ENCODE data around the gene INSC.

Gene INSC

GRCh38 chr11:15224466-15224865, 109.7 kb downstream of the INSC start:
- no peak for DNase-seq

DNA sequence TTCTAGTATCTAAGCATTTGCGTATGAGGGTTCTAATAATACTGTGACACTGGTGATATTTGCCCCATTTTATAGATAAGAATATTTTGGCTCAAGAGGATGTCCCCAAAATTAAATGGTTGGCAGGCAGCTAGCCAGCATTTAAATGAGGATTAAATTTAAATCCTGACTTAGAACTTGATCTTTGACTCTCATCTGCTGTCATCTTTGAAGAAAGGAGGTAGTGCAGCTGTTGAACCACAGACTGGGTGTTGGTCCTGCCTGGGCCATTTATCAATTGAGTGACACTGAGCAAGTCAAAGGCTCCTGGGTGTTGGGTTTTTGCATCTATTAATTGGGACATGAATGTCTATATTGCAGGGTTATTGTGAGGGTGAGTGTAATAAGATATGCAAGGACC, 112.3 kb downstream of the INSC start:
- DNase-seq = no peak

- no peak for DNase-seq
These were observed 113.7 kb downstream of the INSC start for GRCh38 chr11:15228331-15228849.

GRCh38 chr11:15229069-15229468, 114.3 kb downstream of the INSC start:
- DNase-seq = no peak

GRCh38 chr11:15232496-15232895, 117.8 kb downstream of the INSC start:
- no peak for DNase-seq

DNA sequence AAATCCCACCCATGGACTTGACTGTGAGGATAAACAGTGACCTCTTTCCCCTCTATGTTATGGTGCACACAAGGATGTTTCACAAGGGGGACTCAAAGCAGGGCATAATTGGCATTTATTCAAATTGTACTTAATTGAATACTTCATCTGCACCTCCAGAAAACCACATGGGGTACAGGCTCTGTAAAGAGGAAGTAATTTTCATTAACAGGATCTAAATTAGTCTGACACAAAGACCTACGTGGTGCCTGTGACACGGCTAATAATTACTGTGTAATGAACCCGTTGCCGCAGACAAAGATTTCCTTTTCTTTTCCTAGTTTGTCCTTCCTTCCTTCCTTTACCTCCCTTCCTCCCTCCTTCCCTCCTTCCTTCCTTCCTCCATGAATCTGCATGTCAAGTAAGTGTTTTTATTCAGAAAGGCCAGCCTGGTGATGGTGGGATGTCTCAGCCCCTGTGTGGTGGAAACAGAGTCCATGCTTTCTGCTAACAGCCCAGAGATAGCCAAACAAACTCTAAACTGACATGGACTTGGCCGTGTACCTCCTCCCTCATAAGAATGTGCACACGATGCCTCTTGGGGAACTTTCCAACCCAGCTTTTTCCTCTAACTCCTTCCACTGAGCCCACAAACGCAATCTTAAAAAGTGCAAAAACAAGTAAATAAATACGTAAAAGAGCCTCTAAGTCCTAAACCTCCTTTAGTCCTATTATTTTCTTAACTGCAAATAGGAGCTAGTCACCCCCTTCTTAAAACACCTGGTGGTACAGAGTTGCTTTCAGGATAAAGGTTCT, 118.8 kb downstream of the INSC start:
- DNase-seq = no peak

DNA sequence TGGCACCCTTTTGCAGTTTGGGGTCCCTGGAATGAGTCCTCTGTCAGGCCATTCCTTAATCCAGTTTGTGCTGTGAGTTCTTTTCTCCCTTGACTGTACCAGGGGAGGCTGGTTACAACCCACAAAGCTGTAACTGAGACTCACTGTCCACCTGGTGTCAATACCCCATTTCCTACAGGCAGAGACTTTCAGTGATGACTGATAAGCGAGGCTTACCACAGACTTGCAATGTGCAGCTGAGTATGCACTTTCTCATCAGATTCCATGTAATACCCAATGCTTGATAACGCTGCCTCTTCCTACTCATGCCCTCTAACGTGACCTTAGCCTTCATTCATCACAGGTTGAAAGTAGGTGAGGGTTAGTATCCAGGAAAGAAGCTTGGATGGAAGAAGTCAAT, 120.1 kb downstream of the INSC start:
- no peak for DNase-seq

- no peak for DNase-seq
These were observed 121.8 kb downstream of the INSC start for GRCh38 chr11:15236559-15236958.

GRCh38 chr11:15238856-15239255, 124.1 kb downstream of the INSC start:
- DNase-seq = no peak

DNA sequence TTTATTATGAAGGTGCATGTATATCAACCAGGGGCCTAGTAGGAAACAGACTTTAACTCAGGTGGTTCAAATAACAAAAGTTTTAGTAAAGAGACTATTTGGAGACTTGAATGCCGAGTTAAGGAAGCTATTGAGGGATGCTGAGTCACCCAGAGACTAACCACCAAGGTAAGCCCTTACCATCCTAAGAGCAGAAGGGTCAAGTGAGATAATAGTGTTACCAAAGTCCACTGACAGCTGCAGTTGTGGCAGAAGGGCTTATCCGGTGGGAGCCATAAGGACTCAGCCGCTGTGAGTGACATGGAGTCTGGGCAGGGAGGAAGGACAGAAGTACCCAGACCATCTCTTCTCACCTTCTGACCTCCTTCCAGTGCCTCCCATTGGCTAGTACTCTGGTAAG, 134.0 kb downstream of the INSC start:
- DNase-seq = no peak

GRCh38 chr11:15258433-15259165, 143.9 kb downstream of the INSC start:
- DNase-seq = no peak

DNA sequence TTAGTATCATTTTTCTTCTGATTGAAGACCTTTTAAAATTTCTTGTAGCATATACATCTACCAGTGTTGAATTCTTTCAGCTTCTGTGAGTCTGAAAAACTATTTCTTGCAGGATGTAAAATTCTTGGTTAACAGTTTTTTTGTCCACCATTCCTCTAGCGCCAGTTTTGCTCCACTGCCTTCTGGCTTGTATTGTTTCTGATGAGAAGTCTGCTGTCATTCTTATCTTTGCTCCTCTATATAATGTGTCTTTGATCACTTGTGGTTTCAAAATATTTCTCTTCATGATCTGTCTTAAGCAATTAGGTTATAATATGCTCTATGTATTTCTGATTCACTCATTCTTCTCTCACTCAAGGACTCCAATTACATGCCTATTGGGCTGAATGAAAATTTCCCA, 152.3 kb downstream of the INSC start:
- no peak for DNase-seq

DNA sequence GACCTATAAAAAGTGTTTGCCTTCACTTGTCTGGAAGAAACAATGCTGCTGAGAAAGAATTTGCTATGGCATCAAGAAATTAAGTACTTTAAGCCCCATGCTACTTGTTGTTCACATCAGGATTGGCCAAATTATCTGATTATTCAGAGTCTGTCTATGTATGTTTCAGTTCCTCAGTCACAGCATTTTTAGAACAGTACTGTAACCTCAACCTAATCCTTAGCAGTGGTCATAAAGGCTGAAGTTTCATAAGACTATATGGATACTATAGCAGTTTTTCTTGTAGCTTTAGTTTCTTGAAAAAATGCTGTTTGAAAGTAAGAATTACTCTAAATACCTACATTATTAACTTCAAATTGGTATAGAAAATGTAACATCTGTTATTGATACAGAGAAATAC, 153.9 kb downstream of the INSC start:
- no peak for DNase-seq

GRCh38 chr11:15275141-15275540, 160.4 kb downstream of the INSC start:
- DNase-seq = no peak

- no peak for DNase-seq
These were observed 161.9 kb downstream of the INSC start for GRCh38 chr11:15276621-15277020.

GRCh38 chr11:15278128-15278527, 163.4 kb downstream of the INSC start:
- no peak for DNase-seq

DNA sequence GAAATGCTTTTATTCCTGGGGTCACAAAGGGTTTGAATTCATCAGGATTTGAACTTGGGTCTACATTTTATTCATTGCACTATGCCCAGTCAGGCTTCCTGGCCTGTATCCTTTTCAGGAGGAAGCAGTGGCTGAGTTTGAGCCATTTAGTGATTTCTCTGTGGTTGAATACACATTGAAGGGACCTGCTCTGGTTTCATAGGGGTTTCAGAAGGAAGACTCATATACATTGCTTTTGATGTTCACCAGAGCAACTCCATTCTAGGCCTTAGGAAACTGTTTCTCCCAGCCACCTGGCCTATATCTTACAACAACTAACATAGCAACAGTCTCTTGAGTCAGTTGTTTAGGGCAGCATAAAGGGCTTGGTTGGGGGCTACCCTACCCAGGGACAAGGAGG, 165.7 kb downstream of the INSC start:
- no peak for DNase-seq

DNA sequence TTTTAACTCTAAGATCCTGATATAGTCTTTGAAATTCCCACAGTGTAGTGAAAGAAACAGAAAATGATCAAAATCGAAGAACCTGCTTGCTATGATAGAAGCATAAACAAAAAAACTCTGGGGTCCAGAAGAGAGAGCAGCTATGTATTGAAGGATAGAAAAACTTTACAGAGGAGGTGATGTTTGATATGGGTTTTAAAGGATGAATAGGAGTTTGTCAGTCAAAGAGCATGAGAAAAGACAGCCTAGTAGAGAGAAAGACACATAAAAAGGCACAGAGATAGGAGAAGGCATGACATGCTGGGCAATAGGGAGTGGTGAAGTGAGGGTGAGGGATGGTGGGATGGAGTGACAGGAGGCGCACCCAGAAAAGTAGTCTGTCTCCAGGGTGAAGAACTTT, 168.0 kb downstream of the INSC start:
- no peak for DNase-seq

DNA sequence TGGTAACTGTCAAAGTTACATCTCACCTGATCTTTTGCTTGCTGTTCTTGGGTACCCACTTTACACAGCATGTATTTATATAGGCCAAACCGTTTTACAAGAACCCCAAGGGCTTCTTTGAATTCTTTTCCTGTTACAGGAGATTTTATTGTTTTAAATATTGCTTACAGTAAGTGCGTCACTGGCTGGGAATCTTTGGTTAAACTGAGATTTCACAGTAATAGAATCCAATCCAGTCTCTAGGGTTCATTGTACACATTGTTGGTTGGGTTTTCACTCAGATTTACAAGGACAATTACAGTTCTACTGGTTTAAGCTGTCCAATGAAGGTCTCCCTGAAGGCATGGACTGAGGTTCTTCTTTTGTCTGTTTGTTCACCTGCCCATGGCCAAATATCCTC, 171.7 kb downstream of the INSC start:
- no peak for DNase-seq

- no peak for DNase-seq
These were observed 174.1 kb downstream of the INSC start for GRCh38 chr11:15288863-15289262.

GRCh38 chr11:15289723-15290122, 175.0 kb downstream of the INSC start:
- no peak for DNase-seq

DNA sequence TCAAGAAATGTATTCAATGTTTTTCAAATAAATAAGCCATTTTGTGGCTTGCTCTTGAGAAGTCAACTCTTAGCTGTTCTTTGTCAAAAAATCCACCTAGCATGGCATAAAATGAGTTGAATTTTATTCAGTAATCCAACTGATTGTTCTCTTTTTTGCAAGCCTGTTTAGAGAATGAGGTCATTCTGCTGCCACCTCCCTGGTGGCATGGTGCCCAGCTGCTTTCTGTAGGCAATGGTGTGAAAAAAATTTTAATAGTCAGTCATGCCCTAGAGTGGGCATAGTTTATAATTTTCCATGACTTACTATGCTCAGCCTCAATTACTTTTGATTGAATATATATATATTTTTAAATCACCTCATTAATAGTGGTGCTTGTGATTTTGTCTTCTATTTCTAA, 177.2 kb downstream of the INSC start:
- no peak for DNase-seq

DNA sequence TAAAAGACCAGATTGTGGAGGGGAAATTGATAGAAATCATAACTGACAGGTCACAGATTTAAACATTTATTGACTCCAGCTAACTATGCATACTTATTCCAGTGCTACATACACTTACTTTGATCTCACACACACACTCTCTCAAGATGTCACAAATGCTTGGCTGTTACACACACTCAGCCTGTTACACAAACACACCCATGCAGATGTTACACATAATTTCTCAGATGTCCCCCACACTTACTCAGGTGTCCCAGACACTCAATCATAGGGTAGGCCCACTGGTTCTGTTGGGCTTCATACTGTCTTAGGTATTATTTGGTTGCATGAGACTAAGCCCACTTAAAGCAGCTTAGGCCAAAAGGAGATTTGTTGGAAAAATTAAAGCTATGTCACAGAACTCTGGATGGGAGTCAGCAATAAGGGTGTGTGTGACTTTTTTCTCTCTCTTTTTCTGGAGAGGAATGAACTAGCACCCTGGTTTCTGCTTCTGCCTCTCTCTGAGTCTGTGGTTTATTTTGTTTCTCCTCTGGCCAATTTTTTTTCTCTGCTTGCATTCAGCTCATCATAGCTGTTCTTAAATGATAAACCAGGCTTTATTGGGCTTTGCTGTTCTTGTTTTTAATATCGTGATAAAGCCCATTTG, 179.4 kb downstream of the INSC start:
- DNase-seq = no peak

DNA sequence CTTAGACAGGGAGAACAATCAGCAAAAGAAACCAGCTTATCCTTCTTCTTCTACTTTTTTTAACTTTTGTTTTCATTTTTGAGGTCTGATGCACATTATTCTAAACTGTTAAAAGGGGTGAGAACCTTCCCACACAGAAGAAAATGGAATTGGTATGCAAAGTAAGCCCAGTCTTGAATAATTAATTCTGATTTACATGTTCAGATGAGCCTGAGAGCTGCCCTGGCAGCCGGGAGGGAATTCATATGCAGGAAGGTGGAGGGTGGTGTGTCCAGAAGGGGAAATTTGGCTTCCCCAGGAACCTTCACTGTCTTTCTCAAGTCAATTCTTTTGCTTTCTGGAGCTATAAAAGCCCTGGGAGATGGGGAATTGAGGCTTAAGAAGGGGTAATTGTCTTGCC, 181.0 kb downstream of the INSC start:
- no peak for DNase-seq

Data from CD4-positive, alpha-beta T cell treated with Interferon alpha-2 for 1 hour (primary cell).